ENCODE results near the gene CD151. TPM values are rescaled to one million over a fixed set of nuclear protein-coding genes. Genes with fewer than 3 reads are reported as not detected.
A peak's percentile ranks its signal among the peaks of the same experiment; 100 is the strongest.

CD151 gene
- total RNA-seq, 1 donor from 2014 or later, result 558 TPM

DNA sequence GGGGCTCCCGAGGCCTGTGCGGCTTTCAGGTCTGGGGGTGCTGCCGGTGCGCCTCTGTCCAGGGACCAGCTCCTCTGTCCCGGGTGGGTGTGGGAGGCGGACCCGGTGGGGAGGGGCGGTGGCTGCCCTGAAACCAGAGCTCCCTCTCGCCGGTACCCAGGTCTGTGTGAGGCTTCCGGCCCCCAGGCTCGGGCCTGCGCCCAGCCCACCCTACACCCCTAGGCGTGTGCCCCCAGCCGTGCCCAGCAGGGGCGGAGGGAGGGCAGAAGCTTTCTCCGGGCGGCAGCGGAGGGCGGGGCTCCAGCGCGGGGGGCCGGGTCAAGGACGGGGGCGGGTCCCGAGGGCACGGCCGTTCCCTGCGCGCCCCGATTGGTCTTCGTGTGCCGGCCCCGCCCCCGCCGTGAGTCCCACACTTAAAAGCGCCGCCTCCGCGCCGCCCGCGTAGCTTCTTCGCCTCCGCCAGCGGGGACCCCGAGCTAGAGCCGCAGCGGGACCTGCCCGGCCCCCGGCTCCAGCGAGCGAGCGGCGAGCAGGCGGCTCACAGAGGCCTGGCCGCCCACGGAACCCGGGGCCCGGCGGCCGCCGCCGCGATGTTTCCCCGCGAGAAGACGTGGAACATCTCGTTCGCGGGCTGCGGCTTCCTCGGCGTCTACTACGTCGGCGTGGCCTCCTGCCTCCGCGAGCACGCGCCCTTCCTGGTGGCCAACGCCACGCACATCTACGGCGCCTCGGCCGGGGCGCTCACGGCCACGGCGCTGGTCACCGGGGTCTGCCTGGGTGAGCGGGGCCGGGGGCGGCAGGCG is 13.4 kb upstream of the CD151 start:
- no peak for DNase-seq (ENCODE audit: low spot score)
- TF ChIP-seq, protein P1, sequence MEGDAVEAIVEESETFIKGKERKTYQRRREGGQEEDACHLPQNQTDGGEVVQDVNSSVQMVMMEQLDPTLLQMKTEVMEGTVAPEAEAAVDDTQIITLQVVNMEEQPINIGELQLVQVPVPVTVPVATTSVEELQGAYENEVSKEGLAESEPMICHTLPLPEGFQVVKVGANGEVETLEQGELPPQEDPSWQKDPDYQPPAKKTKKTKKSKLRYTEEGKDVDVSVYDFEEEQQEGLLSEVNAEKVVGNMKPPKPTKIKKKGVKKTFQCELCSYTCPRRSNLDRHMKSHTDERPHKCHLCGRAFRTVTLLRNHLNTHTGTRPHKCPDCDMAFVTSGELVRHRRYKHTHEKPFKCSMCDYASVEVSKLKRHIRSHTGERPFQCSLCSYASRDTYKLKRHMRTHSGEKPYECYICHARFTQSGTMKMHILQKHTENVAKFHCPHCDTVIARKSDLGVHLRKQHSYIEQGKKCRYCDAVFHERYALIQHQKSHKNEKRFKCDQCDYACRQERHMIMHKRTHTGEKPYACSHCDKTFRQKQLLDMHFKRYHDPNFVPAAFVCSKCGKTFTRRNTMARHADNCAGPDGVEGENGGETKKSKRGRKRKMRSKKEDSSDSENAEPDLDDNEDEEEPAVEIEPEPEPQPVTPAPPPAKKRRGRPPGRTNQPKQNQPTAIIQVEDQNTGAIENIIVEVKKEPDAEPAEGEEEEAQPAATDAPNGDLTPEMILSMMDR (IDR thresholded peaks at IDR 0.05), result no peak
- H3K4me1 Mint-ChIP-seq (ENCODE audit: low read depth), result peaks cover 22% of the 10 kb centered on the region
- no peaks in the 10 kb centered on the region for H3K27me3 Mint-ChIP-seq (ENCODE audit: low read depth)
- peak overlapping the region; percentile 74 for H3K27ac Mint-ChIP-seq (ENCODE audit: unreplicated experiment)
- H3K4me3 Mint-ChIP-seq (ENCODE audit: unreplicated experiment), result peak overlapping the region; percentile 80
- H3K36me3 Mint-ChIP-seq (ENCODE audit: low read depth), result peaks cover 2% of the 10 kb centered on the region
- no peaks in the 10 kb centered on the region for H3K9me3 Mint-ChIP-seq (ENCODE audit: low read depth)

DNA sequence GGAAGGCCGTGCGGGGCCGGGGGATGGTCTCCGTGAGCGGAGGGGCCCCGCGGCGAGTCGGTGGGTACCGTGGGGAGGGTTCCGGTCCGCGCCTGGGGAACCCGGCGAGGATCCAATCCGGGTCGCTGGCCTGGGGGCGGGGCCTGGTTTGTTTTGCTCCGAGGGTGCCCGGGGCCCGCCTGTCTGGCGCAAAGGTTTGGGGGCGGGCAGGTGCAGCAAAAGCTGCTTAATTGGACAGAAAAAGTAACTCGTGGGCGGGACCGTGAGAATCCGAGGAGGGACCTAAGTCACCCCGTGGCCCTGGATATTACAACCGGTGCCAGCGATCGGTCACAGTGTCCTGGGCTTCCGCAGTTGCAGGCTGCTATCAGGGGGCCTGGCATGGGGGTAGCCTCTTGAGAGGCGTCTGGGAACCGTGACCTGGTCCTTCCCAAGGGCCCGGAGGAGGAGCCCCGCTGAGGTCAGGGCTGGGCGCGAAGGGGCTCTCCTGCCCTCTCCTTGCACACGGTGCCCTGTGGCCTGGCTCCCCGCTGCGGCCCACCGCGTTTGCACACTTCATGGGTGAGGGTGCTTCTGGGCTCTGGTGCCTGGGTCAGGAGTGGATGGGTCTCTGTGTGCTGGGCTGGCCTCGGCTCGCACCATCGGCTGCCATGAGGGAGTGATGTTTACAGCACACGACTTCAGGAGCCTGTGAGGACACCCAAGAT is 12.7 kb upstream of the CD151 start:
- no peak for DNase-seq (ENCODE audit: low spot score)

DNA sequence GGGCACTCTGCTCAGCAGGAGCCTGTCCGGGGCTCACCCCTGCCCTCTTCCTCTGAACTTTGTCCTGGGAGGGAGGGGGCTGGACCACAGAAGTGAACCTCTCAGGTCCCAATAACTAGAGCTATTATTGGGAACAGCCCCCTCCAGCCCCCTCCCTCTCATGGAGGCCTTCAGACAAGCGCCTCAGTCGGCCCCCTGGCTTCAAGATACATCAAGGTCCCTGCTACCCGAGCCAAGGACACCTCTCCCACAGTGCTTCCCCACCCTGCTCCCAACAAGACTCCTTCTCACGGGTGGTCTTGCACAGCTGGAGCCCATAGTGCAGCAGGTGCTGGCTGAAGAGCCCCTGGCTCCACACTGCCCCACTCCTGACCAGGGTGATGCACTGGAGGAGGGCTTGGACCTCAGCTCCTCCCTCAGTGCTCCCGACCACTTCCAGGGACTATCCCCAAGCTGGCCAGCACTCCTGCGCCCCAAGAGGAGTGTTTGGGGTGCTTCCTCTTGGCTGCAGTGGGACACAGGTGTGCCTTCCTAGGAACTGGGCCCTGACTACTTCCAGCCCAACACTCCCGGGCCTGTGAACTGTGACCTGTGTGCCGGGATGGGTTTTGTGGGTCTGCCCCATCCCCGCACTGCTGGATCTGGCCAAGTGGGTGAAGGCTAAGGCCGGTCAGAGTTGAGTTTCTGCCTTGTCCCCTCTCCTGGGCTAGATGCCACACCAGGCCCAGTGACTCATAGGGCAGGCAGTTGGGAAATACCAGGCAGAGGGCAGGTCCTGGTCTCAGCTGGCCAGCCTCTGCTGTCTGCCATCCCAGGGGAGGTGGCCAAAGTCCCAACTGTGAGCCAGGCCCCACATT is 11.9 kb upstream of the CD151 start:
- Mint-ChIP-seq H3K9me3 (ENCODE audit: low read depth) (no peaks in the 10 kb centered on the region), H3K27me3 (ENCODE audit: low read depth) (no peaks in the 10 kb centered on the region), H3K4me3 (ENCODE audit: unreplicated experiment) (peak overlapping the region; percentile 80), H3K4me1 (ENCODE audit: low read depth) (peaks cover 22% of the 10 kb centered on the region), H3K36me3 (ENCODE audit: low read depth) (peaks cover 6% of the 10 kb centered on the region), H3K27ac (ENCODE audit: unreplicated experiment) (peak overlapping the region; percentile 73)
- TF ChIP-seq, protein P1 (IDR thresholded peaks at IDR 0.05), result no peak
- DNase-seq (ENCODE audit: low spot score), result no peak

More for the DNA sequence above, 12.7 kb upstream of the CD151 start:
- Mint-ChIP-seq H3K9me3 (ENCODE audit: low read depth) (no peaks in the 10 kb centered on the region), H3K36me3 (ENCODE audit: low read depth) (peaks cover 5% of the 10 kb centered on the region), H3K27me3 (ENCODE audit: low read depth) (no peaks in the 10 kb centered on the region), H3K27ac (ENCODE audit: unreplicated experiment) (peak overlapping the region; percentile 83), H3K4me3 (ENCODE audit: unreplicated experiment) (peak overlapping the region; percentile 80), H3K4me1 (ENCODE audit: low read depth) (peaks cover 22% of the 10 kb centered on the region)
- TF ChIP-seq, protein P1 (IDR thresholded peaks at IDR 0.05), result no peak

DNA sequence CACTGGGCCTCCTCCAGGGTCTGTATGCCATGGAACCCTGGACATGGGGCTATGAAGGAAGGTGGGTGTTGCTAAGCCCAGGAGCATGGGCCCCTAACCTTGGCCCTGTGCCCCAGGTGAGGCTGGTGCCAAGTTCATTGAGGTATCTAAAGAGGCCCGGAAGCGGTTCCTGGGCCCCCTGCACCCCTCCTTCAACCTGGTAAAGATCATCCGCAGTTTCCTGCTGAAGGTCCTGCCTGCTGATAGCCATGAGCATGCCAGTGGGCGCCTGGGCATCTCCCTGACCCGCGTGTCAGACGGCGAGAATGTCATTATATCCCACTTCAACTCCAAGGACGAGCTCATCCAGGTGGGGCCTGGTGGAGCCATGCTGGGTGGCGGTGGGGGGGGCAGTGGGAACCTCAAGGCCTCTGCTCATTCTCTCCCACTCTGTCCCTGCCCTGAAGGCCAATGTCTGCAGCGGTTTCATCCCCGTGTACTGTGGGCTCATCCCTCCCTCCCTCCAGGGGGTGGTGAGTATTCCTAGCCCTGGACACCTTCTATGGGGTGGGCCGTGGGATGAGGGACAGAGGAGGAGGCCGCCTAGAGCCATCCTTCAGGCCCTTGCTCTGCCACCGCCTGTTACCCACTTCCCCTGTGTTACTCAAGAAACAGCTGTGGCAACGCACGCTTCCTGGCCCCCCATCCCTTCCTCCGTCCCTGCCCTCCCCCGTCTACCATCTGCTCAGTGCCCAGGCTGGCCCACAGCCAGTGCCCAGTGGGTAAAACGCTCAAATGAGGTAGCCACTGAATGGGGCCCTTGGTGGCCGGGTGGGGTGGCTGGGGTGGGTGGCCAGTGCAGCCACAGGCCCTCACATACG is 11.0 kb upstream of the CD151 start:
- Mint-ChIP-seq H3K27ac (ENCODE audit: unreplicated experiment) (no peak overlapping the region), H3K4me3 (ENCODE audit: unreplicated experiment) (no peak overlapping the region), H3K27me3 (ENCODE audit: low read depth) (no peaks in the 10 kb centered on the region), H3K9me3 (ENCODE audit: low read depth) (no peaks in the 10 kb centered on the region), H3K36me3 (ENCODE audit: low read depth) (peaks cover 6% of the 10 kb centered on the region), H3K4me1 (ENCODE audit: low read depth) (peaks cover 26% of the 10 kb centered on the region)
- no peak for DNase-seq (ENCODE audit: low spot score)
- TF ChIP-seq, protein P1 (IDR thresholded peaks at IDR 0.05), result no peak
